HG03521 (cell line): Measurements from ENCODE around the gene SKP1.

Experiments used
- ATAC-seq: cut with Tn5 transposase; IDR thresholded peaks from one replicate; pipeline ENCODE4 v1.9.1; 2021; ENCODE audit warnings: mild to moderate bottlenecking, moderate library complexity; ENCODE audit not compliant: unreplicated experiment

SKP1 gene

DNA sequence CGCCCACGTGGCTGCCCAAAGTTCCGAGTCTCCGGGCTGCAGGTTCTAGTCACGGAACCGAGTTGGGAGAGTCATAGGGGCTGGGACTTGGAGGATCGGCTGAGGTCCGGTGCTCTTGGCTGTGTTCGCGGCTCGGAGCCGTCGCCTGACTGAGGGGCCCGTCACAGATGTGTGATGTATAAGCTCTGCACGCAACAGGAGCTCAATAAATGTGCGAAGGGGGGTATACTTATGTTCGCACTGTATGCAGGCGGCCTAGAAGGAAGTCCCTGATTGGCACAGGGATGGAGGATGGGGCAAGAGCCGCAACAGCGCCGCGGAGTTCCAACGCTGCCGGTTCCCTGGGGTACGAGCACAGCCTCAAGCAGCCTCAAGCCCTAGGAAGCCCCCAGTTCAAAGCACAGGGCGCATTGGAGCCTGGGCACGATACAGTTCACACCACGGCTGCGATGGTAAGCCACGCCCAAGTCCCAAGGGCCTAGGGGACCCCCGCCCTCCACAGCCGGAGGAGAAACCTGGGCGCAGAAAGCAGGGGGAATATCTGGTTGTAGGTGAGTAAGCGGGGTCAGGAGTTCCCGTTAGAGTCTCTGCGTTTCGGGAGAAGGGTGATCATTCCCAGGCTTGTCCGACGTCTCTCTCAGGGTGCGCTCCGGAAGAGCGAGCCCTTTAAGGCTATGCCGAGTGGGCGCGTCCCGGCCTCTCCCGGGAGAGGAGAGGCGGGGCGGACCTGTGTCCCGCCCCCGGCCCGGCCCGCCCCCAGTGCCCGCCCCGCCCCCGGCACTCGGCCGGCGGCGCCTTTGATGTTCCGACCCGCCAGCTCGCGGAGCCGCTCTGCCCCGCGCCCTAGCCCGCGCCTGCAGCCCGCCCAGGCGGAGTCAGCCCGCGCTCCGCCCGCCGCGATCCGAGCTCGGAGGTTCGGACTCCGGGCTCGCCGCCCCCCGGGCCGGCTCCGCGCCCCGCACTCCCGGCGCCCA, 62.6 kb downstream of the SKP1 start, which contains the start of gene TCF7:
Gene TCF7, plus strand, starts transcription at position 780 of the 974 bp plus-strand sequence. CDS start 226 bp downstream, outside the sequence.
- peak; percentile 78 for ATAC-seq

DNA sequence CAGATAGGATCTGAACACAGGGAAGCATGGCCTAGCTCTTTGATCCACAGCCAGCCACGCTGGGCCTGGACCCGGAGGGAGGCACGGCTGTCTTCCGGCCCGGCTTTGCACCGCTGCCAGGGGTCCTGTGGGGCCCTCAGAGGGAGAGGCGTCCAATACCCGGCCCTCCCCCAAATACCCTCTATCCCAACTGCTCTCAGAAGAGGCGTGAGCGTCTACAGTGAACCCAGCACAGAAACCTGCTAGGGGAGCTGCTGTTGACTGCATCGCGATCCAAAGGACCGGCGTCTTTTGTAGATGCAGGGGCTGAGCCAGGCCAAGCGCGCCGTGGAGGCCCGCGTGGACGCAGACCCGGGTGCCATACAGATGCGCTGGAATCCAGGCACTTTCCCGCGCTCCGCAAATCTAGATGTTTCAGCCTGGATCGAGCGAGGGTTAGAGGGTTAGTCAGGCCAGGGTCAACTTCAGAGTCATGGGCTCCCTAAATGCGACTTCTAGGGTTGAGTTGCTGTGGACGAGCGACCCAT, 63.3 kb downstream of the SKP1 start:
- no peak for ATAC-seq

DNA sequence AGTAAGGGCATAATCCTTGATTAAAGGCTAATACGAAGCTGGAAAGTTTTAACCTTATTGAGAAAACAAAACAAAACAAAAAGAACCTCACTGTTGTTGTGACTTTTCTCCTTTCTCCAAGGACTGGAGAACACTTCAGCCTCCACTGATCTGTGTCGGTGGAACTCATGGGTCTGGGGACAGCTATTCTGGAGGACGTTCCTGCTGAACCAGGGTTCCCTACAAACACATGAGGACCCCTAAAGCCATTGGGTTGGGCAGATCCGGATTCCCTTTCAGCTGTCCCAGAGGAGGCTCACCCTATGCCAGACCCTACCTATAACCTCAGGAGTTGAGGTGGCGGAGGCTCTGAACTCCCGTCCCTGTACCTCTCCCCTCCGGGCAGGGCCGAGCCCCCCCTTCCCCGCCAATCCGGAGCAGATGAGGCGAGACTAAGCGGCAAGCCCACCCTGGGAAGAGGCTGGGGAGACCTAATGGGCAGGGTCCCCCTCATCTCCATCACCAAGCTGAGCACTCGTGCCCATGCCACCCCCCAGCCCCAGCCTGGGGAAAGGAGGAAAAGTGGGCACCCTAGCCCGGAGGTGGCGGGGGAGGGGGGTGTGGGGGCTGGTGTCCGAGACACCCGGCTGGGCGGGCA, 63.9 kb downstream of the SKP1 start:
- no peak for ATAC-seq

DNA sequence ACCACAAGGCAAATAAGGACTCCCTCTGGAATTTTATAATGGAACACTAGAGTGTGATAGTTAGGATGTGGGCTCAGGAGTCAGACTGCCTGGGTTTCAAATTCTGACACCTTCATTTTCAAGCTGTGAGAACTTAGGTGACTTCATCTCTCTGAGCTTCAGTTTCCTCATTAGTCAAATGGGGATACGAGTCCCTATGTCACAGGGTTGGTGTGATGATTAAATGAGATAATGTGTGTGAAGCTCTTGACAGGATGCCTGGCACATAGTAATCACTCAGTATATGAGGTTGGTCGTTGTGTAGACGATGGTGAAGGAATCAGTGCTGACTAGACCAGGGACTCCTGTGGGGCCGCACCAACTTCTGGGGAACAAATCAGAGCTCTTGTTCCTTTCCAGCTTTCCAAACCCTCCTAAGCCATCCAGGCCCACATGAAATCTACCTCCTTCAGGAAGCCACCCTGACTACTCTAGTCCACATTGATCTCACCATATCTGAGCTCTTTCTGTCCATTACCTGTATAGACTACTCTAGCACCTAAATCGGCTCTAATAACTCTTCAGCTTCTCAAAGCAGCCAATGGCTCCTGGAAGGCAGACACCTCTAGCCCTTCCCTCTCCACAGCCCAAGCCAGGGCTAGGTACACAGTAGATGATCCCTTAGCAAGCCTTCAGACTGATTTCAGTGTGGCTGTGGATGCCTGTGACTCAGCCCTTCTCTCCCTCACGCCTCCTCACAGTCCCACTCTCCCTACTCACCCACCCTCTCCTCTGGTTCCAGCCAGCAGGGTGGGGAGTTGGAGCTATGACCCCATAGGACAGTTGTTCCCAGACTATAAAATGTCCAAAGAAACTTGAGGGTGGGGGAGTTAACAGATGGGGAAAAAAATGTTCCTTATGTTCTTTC, 64.8 kb downstream of the SKP1 start:
- no peak for ATAC-seq

DNA sequence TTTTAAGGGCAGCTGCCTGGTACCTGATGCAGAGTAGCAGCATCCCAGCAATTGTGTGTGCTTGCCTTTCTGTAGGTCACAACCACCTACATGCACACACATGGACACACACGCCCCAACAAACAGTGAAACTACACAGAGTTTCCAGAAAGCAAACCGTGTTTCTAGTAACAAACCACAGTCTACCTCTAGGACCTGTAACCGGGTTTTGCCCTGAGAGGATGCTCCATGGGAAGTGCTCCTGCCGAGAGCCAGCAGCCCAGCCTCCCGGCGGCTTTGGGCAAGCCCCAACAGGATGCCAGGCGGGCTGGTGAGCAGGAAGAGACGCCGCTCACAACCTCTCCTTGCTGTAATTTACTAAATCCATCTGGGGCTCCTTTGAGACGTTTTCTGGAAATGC, 66.4 kb downstream of the SKP1 start:
- no peak for ATAC-seq

DNA sequence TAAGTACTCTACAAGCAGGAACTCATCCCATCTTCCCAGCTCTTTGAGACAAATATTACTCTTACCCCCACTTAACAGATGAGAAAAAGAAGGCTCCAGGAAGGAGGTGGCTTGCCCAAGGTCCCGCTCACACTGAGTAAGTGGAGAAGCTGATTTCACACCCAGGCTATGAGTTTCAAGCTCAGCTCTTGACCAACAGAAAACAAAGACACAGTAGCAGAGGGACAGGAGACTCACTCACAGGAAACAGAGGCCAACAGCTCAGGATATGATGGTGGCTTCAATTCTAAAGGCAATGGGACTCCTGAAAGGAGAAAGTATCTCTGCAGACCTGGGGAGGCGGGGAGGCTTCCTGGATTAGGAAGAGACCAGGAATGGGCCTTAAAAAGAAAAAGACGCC, 69.0 kb downstream of the SKP1 start:
- no peak for ATAC-seq

DNA sequence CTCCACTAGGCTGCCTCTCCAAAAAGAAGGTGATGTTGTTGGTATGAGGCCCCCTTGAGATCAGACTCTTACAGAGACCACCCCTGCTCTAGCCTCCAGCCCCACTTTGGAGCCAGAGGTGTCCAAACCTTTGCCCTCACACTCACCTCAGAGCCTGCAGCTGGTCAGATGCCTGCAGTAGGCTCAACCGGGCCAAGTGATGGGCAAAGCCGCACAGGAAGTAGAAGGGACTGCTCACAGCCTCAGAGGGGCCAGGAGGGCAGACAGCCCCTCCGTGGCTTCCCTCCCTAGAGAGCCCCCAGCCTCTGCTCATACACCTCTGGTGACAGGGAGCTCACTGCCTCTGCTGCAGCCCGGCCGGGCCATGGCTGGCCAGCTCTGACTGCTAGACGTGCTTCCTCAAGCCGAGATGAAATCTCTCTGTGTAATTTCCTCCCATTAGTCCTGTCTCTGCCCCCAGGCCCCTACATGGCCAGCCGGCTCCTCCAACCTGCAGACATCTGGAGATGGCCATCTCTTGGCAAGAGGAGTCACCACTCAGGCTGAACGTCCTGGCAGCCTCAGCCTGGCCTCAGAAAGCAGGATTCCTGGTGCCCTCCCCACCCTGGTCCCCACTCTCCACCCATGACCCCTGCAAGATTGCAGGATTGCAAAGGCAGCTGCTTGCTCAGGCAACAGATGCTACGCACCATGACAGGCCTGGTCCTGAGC, 69.6 kb downstream of the SKP1 start:
- ATAC-seq, result no peak

DNA sequence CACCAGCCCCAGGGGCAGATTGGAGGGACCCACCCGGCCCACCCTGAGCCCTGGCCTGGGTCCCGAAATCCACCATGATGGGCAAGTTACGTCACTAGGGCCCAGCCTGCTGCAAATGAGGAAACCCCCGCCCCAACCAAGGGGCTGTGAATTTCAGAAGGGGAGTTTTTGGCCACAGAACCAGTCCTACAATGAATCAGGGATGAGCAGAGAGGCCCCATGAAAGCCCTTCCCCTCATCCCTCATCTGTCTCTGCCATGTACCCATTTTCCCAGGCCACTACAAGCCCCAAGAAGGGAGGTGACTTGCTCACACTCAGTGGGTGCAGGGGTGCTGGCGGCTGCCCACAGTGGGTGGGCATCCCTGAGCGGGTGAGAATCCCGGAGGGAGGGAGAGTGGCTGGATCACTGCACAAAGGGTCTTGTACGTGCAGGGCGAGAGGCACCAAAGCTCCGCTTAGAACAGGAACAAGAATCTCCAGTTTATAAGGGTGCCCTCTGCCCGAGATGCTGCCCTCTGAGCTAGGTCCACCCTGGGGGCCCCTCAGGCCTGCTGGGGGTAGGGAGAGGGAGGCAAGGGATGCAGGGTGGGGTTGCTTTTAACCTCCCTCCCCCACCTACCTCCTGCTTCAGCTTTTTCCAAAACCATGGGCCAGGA, 72.6 kb downstream of the SKP1 start:
- ATAC-seq, result no peak

DNA sequence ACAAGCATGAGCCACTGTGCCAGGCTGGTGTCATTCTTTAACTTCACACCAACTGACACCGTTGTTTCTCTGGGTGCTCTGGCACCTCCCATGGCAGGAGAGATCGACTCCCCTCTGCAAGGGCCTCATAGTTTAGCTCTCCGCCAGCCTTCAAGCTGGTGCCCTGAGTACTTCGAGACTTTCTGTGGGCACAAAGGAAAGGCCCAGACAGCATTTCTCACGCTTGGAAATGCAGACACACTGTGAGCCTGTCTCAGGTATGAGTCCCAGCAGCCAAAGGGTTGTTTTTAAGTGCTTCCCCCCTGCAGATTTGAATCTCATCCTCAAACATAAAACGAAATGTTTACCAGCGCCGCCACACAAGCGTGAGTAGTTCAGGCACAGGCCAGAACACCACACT, 73.4 kb downstream of the SKP1 start:
- no peak for ATAC-seq

DNA sequence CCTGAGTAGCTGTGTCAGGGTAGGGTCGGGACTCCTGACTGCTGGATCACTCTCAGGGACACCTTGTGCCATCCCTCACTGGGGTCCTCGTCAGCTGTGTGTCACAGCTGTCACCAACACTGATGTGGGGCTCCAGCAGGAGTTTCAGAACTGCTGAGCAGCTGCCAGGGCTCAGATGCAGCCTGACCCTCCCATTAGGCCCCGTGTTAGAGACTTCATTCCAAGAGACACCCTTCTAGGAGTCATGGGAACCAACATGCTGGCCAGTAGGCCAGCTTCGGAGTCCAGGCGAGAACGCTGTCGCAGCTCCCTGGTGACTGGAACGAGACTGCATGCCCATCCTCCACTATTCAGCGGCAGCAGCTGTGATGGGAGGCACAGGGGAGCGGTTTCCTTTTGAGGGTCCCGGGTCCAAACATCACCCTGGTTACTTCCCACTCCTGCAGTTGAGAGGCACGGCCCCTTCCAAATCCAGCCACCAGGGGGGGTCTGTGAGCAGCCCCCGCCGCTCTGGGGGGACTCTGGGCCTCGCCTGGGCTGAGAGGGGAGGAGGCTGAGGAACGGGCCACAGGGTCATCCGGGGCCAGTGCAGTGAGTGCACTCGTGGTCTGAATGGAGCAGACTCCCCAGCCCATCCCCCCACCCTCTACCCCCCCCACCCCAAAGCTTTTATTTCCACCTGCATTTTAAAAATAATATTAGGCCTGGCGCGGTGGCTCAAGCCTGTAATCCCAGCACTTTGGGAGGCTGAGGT, 74.9 kb downstream of the SKP1 start:
- ATAC-seq, result no peak

DNA sequence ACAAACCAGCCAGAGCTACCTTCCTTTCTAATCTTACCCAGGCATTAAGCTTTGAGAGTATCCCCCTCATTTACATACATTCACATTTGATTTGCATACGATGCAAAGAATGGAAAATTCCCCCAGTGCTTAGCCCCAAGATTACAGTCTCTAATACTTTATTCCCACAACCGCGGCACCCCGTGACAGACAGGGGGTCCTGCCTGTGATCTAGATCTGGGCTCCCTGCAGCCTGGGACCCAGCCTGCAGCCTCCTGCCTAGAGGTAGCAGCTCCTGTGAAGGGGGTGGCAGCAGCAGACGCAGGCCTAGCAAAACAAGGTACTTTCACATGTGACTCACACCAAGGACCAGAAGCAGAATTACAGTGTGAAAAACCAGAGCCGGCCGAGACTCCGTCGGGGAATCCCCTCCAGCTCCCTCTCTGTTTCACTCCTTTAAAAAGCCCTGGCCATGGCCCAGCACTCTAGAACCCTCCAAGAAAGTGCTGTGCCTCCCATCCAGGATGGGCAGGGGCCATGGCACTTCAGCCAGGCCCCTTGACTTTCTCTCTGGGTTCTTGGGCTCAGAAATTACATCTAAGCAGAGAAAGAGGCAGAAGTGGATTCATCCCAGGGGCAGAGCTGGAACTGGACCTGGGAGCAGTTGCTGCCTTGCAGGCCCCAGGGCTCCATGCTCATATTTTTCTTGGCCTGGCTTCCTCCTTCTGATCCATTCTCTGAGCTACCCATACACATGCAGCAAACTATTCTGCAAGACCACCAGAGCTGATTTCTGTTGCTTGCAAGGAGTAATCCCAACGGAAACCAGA, 76.3 kb downstream of the SKP1 start:
- ATAC-seq, result peak; percentile 84

DNA sequence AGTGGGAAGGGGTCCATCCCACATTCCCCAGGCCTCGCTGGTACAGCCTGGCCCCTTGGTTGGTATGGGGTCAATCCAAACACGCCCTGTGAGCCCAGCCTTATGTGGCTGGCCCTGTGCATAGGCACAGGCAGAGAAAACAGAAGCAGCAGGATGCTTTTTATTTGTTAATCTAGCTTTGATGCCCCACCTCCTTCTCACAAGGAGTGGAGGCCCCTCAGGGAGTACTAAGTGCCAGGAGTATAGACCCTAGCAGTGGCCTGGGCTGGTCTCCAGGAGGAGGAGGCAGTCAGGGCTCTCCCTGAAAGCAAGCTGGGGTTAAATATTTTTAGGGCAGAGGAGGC, 76.8 kb downstream of the SKP1 start:
- ATAC-seq, result no peak

DNA sequence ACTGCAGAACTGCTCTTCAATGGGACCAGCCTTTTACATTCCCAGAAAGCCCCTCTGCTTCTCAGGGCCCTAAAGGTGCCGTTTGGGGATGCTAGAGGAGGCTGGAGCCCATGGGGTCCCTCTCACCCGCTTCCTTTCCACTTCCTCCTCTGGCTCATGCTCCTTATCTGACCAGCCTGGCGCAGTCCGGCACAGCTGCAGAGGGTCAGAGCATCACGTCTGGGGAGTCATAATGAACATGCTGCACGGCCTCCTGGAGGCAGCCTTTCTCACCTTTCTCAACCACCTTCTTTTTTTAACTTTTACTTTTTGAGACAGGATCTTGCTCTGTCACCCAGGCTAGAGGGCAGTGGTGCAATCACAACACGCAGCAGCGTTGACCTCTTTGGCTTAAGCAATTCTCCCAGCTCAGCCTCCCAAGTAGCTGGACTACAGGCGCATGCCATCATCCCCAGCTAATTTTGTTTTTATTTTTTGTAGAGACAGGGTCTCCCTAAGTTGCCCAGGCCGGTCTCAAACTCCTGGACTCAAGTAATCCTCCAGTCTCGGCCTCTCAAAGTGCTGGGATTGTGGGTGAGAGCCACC, 77.4 kb downstream of the SKP1 start:
- no peak for ATAC-seq
